Liver (tissue), 9 donors: ENCODE data around the gene MEN1. TPM values are rescaled to one million over a fixed set of nuclear protein-coding genes. Genes with fewer than 3 reads are reported as not detected.

Source experiments
- DNase-seq: peaks from one replicate; pipeline ENCODE4 v3.0.0-alpha.2; 2017; ENCODE audit warnings: low spot score
- H3K27ac ChIP-seq, 2 donors: one replicate each; pipeline ENCODE4 v1.7.0; 2013; ENCODE audit warnings: inconsistent platforms in 2 of 2, low read length in 2 of 2, control low read depth in 1 of 2, low read depth in 1 of 2, mild to moderate bottlenecking in 1 of 2
- H3K27me3 ChIP-seq, 4 donors: one replicate each; pipeline versions ENCODE4 v1.6.1 to v1.7.0; 2013; ENCODE audit warnings: low read length in 3 of 4, inconsistent platforms in 1 of 4, mild to moderate bottlenecking in 1 of 4, moderate library complexity in 1 of 4; ENCODE audit not compliant: control insufficient read depth in 4 of 4, insufficient read depth in 4 of 4
- H3K36me3 ChIP-seq, 4 donors: one replicate each; pipeline versions ENCODE4 v1.6.1 to v1.7.0; 2013; ENCODE audit warnings: low read length in 3 of 4, mild to moderate bottlenecking in 3 of 4, low read depth in 1 of 4, moderate library complexity in 1 of 4; ENCODE audit not compliant: control insufficient read depth in 4 of 4, insufficient read depth in 3 of 4
- H3K4me1 ChIP-seq, 4 donors: one replicate each; pipeline versions ENCODE4 v1.6.1 to v1.7.0; 2013; ENCODE audit warnings: low read length in 3 of 4, mild to moderate bottlenecking in 3 of 4, moderate library complexity in 1 of 4; ENCODE audit not compliant: control insufficient read depth in 4 of 4, insufficient read depth in 4 of 4
- H3K4me3 ChIP-seq, 3 donors: one replicate each; pipeline versions ENCODE4 v1.6.1 to v1.7.0; 2013; ENCODE audit warnings: low read length in 3 of 3, control low read depth in 1 of 3, low read depth in 1 of 3, mild to moderate bottlenecking in 1 of 3
- H3K9ac ChIP-seq, 2 donors: one replicate each; pipeline ENCODE4 v1.7.0; 2013; ENCODE audit warnings: low read length in 2 of 2, mild to moderate bottlenecking in 2 of 2, moderate library complexity in 2 of 2, control low read depth in 1 of 2, low read depth in 1 of 2
- H3K9me3 ChIP-seq, 4 donors: one replicate each; pipeline versions ENCODE4 v1.6.1 to v1.7.0; 2013; ENCODE audit warnings: low read length in 3 of 4; ENCODE audit not compliant: control insufficient read depth in 4 of 4
- EGR1 ChIP-seq, 2 donors: IDR thresholded peaks; 2 replicates each; pipeline ENCODE4 v1.6.1; 2016 to 2018; ENCODE audit warnings: antibody characterized with exemption in 2 of 2, low read depth in 2 of 2
- FOXA1 ChIP-seq: IDR thresholded peaks from 2 replicates; pipeline ENCODE4 v1.6.1; 2016; ENCODE audit warnings: antibody characterized with exemption
- FOXA2 ChIP-seq: IDR thresholded peaks from 2 replicates; pipeline ENCODE4 v1.6.1; 2016; ENCODE audit warnings: antibody characterized with exemption
- GABPA ChIP-seq, 2 donors: IDR thresholded peaks in 1 of 2; conservative IDR thresholded peaks in 1 of 2; 2 replicates each; pipeline ENCODE4 v1.6.1; 2016; ENCODE audit warnings: antibody characterized with exemption in 2 of 2, mild to moderate bottlenecking in 1 of 2, moderate library complexity in 1 of 2
- HNF4A ChIP-seq, 2 donors: conservative IDR thresholded peaks; 2 replicates each; pipeline ENCODE4 v1.6.1; 2016; ENCODE audit warnings: antibody characterized with exemption in 2 of 2, mild to moderate bottlenecking in 2 of 2
- HNF4G ChIP-seq: IDR thresholded peaks from 2 replicates; pipeline ENCODE4 v1.6.1; 2016; ENCODE audit warnings: antibody characterized with exemption
- JUND ChIP-seq, 2 donors: IDR thresholded peaks; 2 replicates each; pipeline ENCODE4 v1.6.1; 2016; ENCODE audit warnings: antibody characterized with exemption in 2 of 2
- NR2F2 ChIP-seq: IDR thresholded peaks from 2 replicates; pipeline ENCODE4 v1.6.1; 2016; ENCODE audit warnings: antibody characterized with exemption
- RAD21 ChIP-seq, 2 donors: IDR thresholded peaks; 2 replicates each; pipeline ENCODE4 v1.6.1; 2016; ENCODE audit warnings: antibody characterized with exemption in 2 of 2, mild to moderate bottlenecking in 2 of 2
- RXRA ChIP-seq, 2 donors: IDR thresholded peaks; 2 replicates each; pipeline ENCODE4 v1.6.1; 2017 to 2018; ENCODE audit warnings: antibody characterized with exemption in 2 of 2, mild to moderate bottlenecking in 1 of 2
- SP1 ChIP-seq: IDR thresholded peaks from 2 replicates; pipeline ENCODE4 v1.6.1; 2018; ENCODE audit warnings: antibody characterized with exemption, mild to moderate bottlenecking
- TAF1 ChIP-seq: conservative IDR thresholded peaks from 2 replicates; pipeline ENCODE4 v1.6.1; 2016; ENCODE audit warnings: antibody characterized with exemption, mild to moderate bottlenecking
- YY1 ChIP-seq: IDR thresholded peaks from 2 replicates; pipeline ENCODE4 v1.6.1; 2016; ENCODE audit warnings: antibody characterized with exemption, mild to moderate bottlenecking
- WGBS: extraction: QIAGEN DNeasy Blood & Tissue Kit; methylation state at CpG from one replicate; pipeline ENCODE4 v1.1.7; 2013; 5-methylcytosine and 5-hydroxymethylcytosine counted together
- polyA plus RNA-seq, 2 donors: library from polyadenylated mRNA; stranded (reverse) in 1 of 2; unstranded in 1 of 2; fragments of 200-250 nt in 1 of 2; fragments of >200 nt in 1 of 2; fragmentation: Nextera tagmentation in 1 of 2; extraction: Ambion mirVana in 1 of 2; gene quantifications; one replicate each; pipeline versions ENCODE4 v1.2.1 to v1.2.3, GENCODE V29; 2013 to 2015
- total RNA-seq, 2 donors: library from RNA; depleted of rRNA; stranded (reverse); fragments of >200 nt; gene quantifications; one replicate each; pipeline ENCODE4 v1.2.3, GENCODE V29; 2014
- TF ChIP-seq, protein P1 (sequence below): IDR thresholded peaks from 2 replicates; pipeline ENCODE4 v1.6.1; 2016; ENCODE audit warnings: antibody characterized with exemption
- TF ChIP-seq, protein P2 (sequence below): fragments of 150-350 bp; IDR thresholded peaks from 2 replicates; pipeline ENCODE4 v1.5.1; 2017; ENCODE audit warnings: improper control_type of control experiment, low read depth, low read length; ENCODE audit not compliant: missing input control
- TF ChIP-seq, protein P3 (sequence below): IDR thresholded peaks from 2 replicates; pipeline ENCODE4 v1.6.1; 2016; ENCODE audit warnings: antibody characterized with exemption
- TF ChIP-seq, protein P4 (sequence below): IDR thresholded peaks from 2 replicates; pipeline ENCODE4 v1.6.1; 2016; ENCODE audit warnings: antibody characterized with exemption, mild to moderate bottlenecking
- TF ChIP-seq, protein P5 (sequence below): IDR thresholded peaks from 2 replicates; pipeline ENCODE4 v1.6.1; 2016; ENCODE audit warnings: antibody characterized with exemption
- donor health status: healthy.
- donor health status: healthy.
- donor health status: healthy.
- donor health status: healthy.
- donor health status: healthy.

The MEN1 gene
- total and polyA plus RNA-seq, 4 donors: 9.0 to 15.1 (median 13.4) TPM

DNA sequence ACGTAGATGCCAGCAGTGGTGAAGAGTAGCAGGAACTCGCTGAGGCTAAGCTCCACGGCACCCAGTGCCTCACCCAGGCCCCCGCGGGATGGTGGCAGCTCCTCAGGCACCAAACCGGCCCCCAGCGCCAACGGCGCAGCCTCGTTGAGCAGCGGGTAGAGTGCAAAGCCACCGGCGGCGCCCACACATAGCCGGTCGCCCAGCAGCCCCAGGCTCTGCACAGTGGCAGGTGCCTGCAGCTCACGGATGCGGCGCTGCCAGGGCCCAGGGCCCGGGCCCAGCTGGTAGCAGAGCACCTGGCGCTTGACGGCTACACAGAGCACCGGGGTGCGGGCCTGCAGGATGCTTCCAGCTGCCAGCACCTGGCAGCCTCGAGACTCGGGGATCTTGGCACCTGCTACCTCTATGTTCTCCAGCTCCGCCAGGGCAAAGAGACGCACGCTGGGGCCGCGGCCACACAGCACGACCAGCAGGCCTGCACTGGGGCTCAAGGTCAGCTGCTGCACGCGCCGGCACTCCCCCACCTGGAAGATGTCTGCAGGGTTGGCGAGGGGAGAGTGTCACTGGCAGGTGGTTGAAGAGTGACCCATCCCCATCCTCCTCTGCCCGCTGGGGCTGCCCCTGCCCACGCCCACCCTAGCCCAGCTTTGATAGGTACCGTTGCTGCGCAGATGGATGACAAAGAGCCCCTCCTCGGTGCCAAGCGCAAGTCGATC, 19.3 kb upstream of the MEN1 start:
- H3K27me3 ChIP-seq: no peaks in the 10 kb centered on the region
- no peaks in the 10 kb centered on the region for H3K9me3 ChIP-seq
- H3K4me3 ChIP-seq: no peak overlapping the region
- H3K9ac ChIP-seq: no peak overlapping the region
- H3K36me3 ChIP-seq: no peaks in the 10 kb centered on the region
- 95% methylated on average over 43 of the region's 43 CpGs for WGBS
- no peak overlapping the region for H3K27ac ChIP-seq
- no peak for DNase-seq
- TF ChIP-seq GABPA (IDR thresholded peaks at IDR 0.05 in 1 of 2, conservative IDR thresholded peaks at IDR 0.05 in 1 of 2) (no peak), JUND (IDR thresholded peaks at IDR 0.05) (no peak), RAD21 (IDR thresholded peaks at IDR 0.05) (no peak), SP1 (no peak), HNF4G (no peak), HNF4A (conservative IDR thresholded peaks at IDR 0.05) (no peak), RXRA (IDR thresholded peaks at IDR 0.05) (no peak), FOXA2 (no peak), FOXA1 (no peak), EGR1 (IDR thresholded peaks at IDR 0.05; ENCODE audit: low read depth in 2 of 2) (no peak), TAF1 (no peak), NR2F2 (no peak), YY1 (no peak)
- TF ChIP-seq, protein P1, sequence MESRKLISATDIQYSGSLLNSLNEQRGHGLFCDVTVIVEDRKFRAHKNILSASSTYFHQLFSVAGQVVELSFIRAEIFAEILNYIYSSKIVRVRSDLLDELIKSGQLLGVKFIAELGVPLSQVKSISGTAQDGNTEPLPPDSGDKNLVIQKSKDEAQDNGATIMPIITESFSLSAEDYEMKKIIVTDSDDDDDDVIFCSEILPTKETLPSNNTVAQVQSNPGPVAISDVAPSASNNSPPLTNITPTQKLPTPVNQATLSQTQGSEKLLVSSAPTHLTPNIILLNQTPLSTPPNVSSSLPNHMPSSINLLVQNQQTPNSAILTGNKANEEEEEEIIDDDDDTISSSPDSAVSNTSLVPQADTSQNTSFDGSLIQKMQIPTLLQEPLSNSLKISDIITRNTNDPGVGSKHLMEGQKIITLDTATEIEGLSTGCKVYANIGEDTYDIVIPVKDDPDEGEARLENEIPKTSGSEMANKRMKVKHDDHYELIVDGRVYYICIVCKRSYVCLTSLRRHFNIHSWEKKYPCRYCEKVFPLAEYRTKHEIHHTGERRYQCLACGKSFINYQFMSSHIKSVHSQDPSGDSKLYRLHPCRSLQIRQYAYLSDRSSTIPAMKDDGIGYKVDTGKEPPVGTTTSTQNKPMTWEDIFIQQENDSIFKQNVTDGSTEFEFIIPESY: no peak
- TF ChIP-seq, protein P2, sequence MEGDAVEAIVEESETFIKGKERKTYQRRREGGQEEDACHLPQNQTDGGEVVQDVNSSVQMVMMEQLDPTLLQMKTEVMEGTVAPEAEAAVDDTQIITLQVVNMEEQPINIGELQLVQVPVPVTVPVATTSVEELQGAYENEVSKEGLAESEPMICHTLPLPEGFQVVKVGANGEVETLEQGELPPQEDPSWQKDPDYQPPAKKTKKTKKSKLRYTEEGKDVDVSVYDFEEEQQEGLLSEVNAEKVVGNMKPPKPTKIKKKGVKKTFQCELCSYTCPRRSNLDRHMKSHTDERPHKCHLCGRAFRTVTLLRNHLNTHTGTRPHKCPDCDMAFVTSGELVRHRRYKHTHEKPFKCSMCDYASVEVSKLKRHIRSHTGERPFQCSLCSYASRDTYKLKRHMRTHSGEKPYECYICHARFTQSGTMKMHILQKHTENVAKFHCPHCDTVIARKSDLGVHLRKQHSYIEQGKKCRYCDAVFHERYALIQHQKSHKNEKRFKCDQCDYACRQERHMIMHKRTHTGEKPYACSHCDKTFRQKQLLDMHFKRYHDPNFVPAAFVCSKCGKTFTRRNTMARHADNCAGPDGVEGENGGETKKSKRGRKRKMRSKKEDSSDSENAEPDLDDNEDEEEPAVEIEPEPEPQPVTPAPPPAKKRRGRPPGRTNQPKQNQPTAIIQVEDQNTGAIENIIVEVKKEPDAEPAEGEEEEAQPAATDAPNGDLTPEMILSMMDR: no peak
- TF ChIP-seq, protein P3, sequence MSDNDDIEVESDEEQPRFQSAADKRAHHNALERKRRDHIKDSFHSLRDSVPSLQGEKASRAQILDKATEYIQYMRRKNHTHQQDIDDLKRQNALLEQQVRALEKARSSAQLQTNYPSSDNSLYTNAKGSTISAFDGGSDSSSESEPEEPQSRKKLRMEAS: no peak
- TF ChIP-seq, protein P4, sequence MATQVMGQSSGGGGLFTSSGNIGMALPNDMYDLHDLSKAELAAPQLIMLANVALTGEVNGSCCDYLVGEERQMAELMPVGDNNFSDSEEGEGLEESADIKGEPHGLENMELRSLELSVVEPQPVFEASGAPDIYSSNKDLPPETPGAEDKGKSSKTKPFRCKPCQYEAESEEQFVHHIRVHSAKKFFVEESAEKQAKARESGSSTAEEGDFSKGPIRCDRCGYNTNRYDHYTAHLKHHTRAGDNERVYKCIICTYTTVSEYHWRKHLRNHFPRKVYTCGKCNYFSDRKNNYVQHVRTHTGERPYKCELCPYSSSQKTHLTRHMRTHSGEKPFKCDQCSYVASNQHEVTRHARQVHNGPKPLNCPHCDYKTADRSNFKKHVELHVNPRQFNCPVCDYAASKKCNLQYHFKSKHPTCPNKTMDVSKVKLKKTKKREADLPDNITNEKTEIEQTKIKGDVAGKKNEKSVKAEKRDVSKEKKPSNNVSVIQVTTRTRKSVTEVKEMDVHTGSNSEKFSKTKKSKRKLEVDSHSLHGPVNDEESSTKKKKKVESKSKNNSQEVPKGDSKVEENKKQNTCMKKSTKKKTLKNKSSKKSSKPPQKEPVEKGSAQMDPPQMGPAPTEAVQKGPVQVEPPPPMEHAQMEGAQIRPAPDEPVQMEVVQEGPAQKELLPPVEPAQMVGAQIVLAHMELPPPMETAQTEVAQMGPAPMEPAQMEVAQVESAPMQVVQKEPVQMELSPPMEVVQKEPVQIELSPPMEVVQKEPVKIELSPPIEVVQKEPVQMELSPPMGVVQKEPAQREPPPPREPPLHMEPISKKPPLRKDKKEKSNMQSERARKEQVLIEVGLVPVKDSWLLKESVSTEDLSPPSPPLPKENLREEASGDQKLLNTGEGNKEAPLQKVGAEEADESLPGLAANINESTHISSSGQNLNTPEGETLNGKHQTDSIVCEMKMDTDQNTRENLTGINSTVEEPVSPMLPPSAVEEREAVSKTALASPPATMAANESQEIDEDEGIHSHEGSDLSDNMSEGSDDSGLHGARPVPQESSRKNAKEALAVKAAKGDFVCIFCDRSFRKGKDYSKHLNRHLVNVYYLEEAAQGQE: no peak
- TF ChIP-seq, protein P5, sequence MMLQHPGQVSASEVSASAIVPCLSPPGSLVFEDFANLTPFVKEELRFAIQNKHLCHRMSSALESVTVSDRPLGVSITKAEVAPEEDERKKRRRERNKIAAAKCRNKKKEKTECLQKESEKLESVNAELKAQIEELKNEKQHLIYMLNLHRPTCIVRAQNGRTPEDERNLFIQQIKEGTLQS: no peak
- no peaks in the 10 kb centered on the region for H3K4me1 ChIP-seq
